SU-DHL-6 (cell line): ENCODE data around the gene ITPR2.

ENCODE experiments used
- H2AFZ ChIP-seq: fragments of 200-600 bp; sonication (generic); 2 replicates; pipeline ENCODE4 v1.6.1; 2014; ENCODE audit warnings: low read depth, mild to moderate bottlenecking, moderate library complexity, mixed read lengths, antibody characterized with exemption, low read length; ENCODE audit not compliant: severe bottlenecking
- H3F3A ChIP-seq: fragments of 200-600 bp; shearing (Covaris generic); 2 replicates; pipeline ENCODE4 v1.6.0; 2016; ENCODE audit warnings: antibody characterized with exemption, mild to moderate bottlenecking; ENCODE audit not compliant: insufficient read depth
- H3K27ac ChIP-seq: fragments of 200-600 bp; sonication (generic); 2 replicates; pipeline ENCODE4 v1.5.1; 2016; ENCODE audit warnings: low read depth, mild to moderate bottlenecking, low read length, moderate library complexity, mixed read lengths
- H3K27me3 ChIP-seq: fragments of 200-600 bp; sonication (generic), shearing (Covaris generic); 2 replicates; pipeline ENCODE4 v1.6.0; 2014; ENCODE audit warnings: mild to moderate bottlenecking, low read length
- H3K36me3 ChIP-seq: fragments of 200-600 bp; sonication (generic); 2 replicates; pipeline ENCODE4 v1.6.1; 2014; ENCODE audit warnings: mild to moderate bottlenecking, low read length, mixed read lengths
- H3K4me2 ChIP-seq: fragments of 300-600, 200-600 bp; shearing (Covaris generic), sonication (generic); 2 replicates; pipeline ENCODE4 v1.6.0; 2014; ENCODE audit warnings: low read length, low read depth, mild to moderate bottlenecking; ENCODE audit not compliant: poor library complexity, severe bottlenecking
- H3K4me3 ChIP-seq: fragments of 200-600 bp; sonication (generic); 2 replicates; pipeline ENCODE4 v1.5.1; 2014; ENCODE audit warnings: antibody characterized with exemption, low read length, mild to moderate bottlenecking, mixed read lengths; ENCODE audit not compliant: insufficient read depth, poor library complexity, severe bottlenecking
- H3K79me2 ChIP-seq: fragments of 200-600 bp; sonication (generic); 2 replicates; pipeline ENCODE4 v1.6.1; 2014; ENCODE audit warnings: mild to moderate bottlenecking, low read length, moderate library complexity; ENCODE audit not compliant: insufficient read depth
- H3K9ac ChIP-seq: fragments of 200-600 bp; sonication (generic); 2 replicates; pipeline ENCODE4 v1.7.0; 2014; ENCODE audit warnings: mild to moderate bottlenecking, low read length
- H3K9me2 ChIP-seq: fragments of 200-600 bp; sonication (generic); replicated peaks from 2 replicates; pipeline ENCODE4 v1.6.1; 2014; ENCODE audit warnings: low read length; ENCODE audit not compliant: insufficient read depth
- H3K9me3 ChIP-seq: fragments of 200-600 bp; sonication (generic); 2 replicates; pipeline ENCODE4 v1.6.1; 2014; ENCODE audit warnings: low read length, mixed read lengths; ENCODE audit not compliant: insufficient read depth
- H4K20me1 ChIP-seq: fragments of 200-600 bp; sonication (generic); 2 replicates; pipeline ENCODE4 v1.6.1; 2014; ENCODE audit warnings: low read depth, mild to moderate bottlenecking, antibody characterized with exemption, low read length, moderate library complexity, mixed read lengths
- CTCF ChIP-seq: fragments of 200-600 bp; sonication (generic); IDR thresholded peaks from one replicate; pipeline ENCODE4 v1.5.1; 2017; ENCODE audit warnings: antibody characterized with exemption, mild to moderate bottlenecking, low read length, moderate library complexity; ENCODE audit not compliant: insufficient read depth, poor library complexity, severe bottlenecking
- EZH2phosphoT487 ChIP-seq: fragments of 200-600 bp; sonication (generic), shearing (Covaris generic); conservative IDR thresholded peaks from 2 replicates; pipeline ENCODE4 v1.6.1; 2018; ENCODE audit warnings: mild to moderate bottlenecking, antibody characterized with exemption, low read length, moderate library complexity, mixed read lengths

The ITPR2 gene

DNA sequence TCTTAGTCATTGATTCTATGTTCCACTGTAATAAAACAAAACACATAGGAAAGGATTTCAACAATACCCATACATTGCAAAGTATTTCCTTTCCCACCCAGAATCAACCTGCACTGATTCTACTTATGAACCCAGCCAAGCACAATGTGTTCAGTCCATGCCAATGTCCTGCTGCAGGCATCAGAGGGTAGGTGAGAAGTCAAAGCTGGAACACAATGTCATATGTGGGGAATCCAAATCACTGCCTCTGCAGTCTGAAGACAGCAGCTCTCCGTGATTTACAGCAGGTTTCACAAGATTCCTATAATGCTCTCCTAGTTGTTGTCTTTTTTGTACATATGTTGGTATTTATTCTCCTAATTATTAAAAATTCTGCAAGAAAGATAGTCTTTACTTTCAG, 25.7 kb downstream of the ITPR2 start:
- TF ChIP-seq CTCF (no peak), EZH2phosphoT487 (no peak)
- Histone ChIP-seq H4K20me1 (peaks cover 3% of the 10 kb centered on the region; the same call in 1 of the 2 replicates), H3K27me3 (no peaks in the 10 kb centered on the region), H3K4me2 (no peak overlapping the region), H2AFZ (no peak overlapping the region), H3K79me2 (no peaks in the 10 kb centered on the region), H3K4me3 (no peak overlapping the region), H3K27ac (no peak overlapping the region), H3F3A (no peaks in the 10 kb centered on the region), H3K9ac (no peak overlapping the region), H3K9me3 (no peaks in the 10 kb centered on the region), H3K36me3 (no peaks in the 10 kb centered on the region), H3K9me2 (no peaks in the 10 kb centered on the region)

DNA sequence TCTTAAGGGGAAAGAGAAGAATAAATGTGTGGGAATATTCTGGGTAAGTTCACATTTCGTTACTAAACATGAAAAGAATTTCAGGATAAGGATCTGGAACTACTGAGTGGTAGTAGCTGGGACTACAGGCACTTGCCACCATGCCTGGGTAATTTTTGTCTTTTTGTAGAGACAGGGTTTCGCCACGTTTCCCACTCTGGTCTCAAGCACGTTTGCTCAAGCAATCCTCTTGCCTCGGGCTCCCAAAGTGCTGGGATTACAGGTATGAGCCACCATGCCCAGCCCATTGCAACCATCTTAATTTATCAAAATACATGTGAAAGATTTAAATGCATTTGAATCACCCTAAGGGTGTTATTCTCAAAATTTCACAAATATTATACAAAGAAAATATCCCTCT, 26.4 kb downstream of the ITPR2 start:
- H3K36me3 ChIP-seq, result no peaks in the 10 kb centered on the region
- peaks cover 3% of the 10 kb centered on the region; the same call in 1 of the 2 replicates for H4K20me1 ChIP-seq
- H3K79me2 ChIP-seq, result no peaks in the 10 kb centered on the region
- TF ChIP-seq CTCF (no peak), EZH2phosphoT487 (no peak)
- no peaks in the 10 kb centered on the region for H3K9me2 ChIP-seq
- no peak overlapping the region for H3K4me2 ChIP-seq
- H3K27ac ChIP-seq, result no peak overlapping the region
- H3K4me3 ChIP-seq, result no peak overlapping the region
- H2AFZ ChIP-seq, result no peak overlapping the region
- no peaks in the 10 kb centered on the region for H3K27me3 ChIP-seq
- H3K9ac ChIP-seq, result no peak overlapping the region
- no peaks in the 10 kb centered on the region for H3K9me3 ChIP-seq
- H3F3A ChIP-seq, result no peaks in the 10 kb centered on the region

DNA sequence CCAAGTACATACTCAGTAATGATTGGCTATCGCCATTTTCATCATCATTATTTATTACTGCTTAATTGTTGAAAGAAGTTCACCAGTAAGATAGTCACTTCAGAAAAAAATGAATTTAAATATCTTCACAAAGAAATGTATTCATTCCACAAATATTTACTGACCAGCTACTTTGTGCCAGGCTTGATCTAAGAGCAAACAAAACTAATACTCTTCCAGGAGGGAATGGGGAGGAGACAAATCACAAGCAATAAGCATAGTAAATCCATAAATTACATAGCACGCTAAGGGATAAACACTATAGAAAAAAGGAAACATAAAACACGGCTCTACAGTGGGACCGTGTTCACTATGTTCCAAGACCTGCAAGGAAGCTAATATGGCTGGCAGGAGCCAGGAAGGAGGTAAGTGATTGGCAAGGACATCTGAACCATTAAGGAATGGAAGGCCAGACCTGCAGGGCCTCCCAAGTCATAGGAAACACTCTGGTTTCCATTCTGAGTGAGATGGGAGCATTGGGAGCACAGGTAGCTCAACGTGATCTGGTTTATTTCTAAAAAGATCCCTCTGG, 27.5 kb downstream of the ITPR2 start:
- no peaks in the 10 kb centered on the region for H3K79me2 ChIP-seq

More for the DNA sequence above, 27.5 kb downstream of the ITPR2 start:
- Histone ChIP-seq H3K27me3 (no peaks in the 10 kb centered on the region), H3K9me3 (no peaks in the 10 kb centered on the region), H3K4me3 (no peak overlapping the region), H3K9me2 (no peaks in the 10 kb centered on the region), H3K36me3 (no peaks in the 10 kb centered on the region), H3K4me2 (no peak overlapping the region), H3K27ac (no peak overlapping the region), H3F3A (no peaks in the 10 kb centered on the region), H4K20me1 (peaks cover 3% of the 10 kb centered on the region; the same call in 1 of the 2 replicates), H2AFZ (no peak overlapping the region), H3K9ac (no peak overlapping the region)
- TF ChIP-seq EZH2phosphoT487, result no peak
- no peak for TF ChIP-seq CTCF
